CD4-positive, alpha-beta T cell treated with Interleukin-6 for 4 hours (primary cell): ENCODE measurements around the gene LPIN1.
A peak's percentile ranks its signal among the peaks of the same experiment; 100 is the strongest.

Experiments
- DNase-seq: peaks from one replicate; pipeline ENCODE4 v3.0.0-alpha.2; 2020; ENCODE audit warnings: mixed read lengths

Gene LPIN1

DNA sequence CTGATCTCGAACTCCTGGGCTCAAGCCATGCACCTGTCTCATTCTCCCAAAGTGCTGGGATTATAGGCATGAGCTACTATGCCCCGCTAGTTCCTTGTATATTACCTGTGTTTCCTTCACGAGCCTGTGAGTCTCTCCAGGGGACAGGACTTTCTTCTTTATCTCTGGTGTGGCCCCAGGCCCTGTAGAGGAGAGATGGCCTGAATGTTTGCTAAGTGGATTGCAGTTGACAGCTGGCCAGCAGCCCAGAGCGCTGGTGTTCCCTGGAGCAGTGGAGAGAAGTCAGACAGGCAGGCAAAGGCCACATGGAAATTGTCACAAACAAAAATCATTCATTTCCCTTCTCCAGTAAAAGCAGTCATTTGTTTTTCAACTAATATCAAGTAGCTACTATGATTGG is 17.9 kb downstream of the LPIN1 start:
- no peak for DNase-seq

DNA sequence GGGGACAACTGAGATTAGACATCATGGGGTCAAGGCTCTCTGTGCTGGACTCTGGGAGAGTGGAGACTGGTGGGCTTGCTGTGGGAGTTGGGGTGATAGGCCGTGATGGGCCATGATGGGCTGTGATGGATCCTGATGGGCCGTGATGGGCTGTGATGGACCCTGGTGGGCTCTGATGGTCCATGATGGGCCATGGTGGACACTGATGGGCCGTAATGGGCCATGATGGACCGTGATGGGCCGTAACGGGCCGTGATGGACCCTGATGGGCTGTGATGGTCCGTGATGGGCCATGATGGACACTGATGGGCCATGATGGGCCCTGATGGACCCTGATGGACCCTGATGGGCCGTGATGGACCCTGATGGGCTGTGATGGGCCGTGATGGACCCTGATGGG is 18.5 kb downstream of the LPIN1 start:
- DNase-seq: no peak

DNA sequence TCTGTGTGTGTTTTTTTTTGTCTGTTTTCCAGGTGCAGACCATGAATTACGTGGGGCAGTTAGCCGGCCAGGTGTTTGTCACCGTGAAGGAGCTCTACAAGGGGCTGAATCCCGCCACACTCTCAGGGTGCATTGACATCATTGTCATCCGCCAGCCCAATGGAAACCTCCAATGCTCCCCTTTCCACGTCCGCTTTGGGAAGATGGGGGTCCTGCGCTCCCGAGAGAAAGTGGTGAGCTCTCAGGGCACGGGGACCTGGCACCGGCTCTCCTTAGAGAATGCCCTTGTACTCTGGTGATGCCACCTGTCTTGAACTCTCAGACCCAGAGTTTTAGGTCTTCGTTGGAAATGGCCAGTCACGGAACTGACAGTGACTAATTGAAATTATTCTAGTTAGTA is 19.1 kb downstream of the LPIN1 start:
- no peak for DNase-seq

DNA sequence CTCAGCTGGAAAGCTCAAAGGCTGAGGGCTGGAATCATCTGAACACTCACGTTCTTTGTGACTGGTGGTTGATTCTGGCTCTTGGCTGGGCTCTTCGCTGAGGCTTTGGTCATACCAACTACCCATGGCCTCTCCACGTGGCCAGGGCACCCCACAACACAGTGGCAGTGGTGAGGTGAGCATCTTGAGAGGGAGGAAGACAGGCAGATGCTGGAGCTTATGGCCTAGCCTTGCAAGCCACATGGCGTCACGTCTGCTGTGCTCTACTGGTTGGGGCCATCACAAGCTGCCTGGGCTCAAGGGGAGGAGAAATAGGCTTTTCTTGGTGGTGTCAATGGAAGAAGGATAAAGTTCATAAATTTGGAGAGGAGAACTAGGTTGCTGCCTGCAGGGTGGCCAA is 19.6 kb downstream of the LPIN1 start:
- DNase-seq: no peak

DNA sequence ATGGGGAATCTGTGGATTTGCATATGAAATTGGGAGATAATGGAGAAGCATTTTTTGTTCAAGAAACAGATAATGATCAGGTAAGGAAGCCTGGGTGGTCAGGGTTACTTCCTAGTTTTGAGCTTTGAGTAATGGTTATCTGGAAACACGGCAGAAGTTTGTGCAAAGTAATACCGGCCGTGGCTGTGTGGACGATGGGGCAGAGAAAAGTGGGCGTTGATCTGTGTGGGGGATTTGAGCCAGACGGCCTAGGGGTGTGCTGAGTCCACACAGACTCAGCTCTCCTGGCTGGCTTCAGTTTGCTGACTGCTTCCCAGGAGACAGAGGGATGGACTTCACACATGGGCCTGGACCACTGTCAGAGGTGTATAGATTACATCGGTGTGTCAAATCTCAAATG is 21.3 kb downstream of the LPIN1 start:
- no peak for DNase-seq

DNA sequence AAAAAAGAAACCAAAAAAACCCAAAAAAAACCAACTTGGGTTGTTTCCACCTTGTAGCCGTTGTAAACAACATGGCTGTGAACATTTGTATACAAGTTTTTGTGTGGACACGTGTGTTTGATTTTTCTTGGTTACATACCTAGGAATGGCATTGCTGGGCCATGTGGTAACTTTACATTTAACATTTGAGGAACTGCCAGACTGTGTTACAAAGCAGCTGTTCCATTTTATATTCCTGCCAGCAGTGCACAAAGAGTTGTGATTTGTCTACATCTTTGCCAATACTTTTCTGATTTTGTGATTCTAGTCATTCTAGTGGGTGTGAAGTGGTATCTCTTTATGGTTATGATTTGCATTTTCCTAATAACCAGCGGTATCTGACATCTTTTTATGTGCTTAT is 22.5 kb downstream of the LPIN1 start:
- no peak for DNase-seq

DNA sequence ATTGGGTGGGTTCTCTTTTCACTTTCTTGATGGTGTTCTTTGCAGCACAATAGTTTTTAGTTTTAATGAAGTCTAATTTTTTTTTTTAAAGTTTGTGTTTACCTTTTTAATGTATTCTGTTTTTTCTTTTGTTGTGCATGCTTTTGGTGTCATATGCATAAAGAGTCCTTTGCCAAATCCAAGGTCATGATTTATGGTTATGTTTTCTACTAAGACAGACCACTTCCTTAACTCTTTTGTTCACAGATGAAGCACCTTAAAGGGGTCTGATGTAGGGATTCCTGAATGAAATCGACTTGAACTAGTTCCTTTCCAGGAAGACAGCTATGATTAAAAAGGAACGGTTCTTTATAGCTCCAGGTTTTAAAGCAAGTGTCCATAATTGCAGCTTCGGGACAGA is 23.1 kb downstream of the LPIN1 start:
- DNase-seq: no peak

DNA sequence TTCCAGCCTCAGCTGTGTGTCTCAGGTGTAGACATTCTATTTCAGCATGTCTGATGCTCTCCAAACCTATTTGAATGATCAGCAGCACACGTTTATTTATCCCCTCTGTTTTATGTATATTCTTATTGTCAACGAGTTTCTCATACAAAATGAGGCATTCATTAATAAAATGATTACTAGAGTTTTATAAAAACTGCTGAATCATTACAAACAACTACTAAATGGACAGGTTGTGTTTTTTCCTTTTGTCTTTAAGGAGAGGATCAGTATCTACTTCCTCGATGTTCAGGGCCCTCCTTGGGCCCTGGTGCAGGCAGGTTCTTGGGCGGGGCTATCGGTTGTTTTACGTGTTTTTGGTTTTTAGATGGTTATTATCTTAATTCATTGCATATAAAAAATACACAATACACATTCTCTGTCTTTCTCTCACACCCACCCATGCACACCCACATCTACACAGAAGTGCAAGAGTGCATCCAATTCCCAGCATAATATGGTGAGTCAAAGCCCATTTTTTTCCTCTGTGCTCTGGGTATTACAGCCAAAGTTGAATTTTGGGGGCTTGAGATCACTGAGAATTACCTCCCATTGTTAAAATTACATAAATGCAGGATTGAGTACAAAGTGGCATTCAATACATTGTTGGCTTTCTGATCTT is 24.2 kb downstream of the LPIN1 start:
- no peak for DNase-seq

DNA sequence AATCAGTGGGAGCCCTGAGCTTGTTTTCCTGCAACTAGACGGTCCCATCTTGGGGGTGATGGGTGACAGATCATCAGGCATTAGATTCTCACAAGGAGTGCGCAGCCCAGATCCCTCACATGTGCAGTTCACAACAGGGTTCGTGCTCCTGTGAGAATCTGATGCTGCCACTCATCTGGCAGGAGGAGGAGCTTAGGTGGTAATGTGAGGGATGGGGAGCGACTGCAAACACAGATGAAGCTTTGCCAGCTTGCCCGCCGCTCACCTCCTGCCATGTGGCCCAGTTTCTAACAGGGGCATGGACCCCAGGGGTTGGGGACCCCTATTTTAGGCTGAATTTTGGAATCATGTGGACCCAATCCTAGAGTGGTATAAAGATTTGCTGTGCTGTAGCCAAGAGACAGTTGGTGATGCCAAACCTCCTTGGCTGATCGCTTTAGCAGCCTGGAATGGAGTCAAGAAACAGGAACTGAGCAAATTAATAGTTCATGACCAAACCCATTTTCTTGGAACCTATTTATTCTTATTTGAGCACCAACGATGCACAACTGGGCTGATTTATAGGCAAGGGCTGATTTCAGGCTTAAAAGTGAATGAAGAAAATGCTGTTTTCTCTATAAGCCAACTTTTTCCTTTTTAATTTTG is 25.7 kb downstream of the LPIN1 start:
- no peak for DNase-seq

DNA sequence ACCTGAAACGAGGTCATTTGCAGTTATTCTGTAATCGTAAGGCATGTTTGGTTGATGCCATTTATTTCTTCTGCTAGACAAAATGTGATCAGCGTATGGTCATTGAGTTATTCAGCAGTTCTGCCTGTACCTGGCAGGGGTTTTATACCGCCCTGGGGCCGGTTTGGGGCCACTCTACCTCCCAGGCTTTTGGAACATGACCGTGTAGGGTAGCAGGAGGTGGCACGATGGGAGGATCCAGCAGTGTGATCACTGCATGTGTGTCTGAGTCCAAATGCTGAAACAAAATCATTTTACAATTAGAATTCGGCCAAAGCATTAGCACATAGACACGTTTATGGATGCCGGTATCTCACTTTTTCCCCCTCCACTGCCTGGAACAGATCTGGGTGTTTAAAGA is 26.7 kb downstream of the LPIN1 start:
- DNase-seq: no peak

DNA sequence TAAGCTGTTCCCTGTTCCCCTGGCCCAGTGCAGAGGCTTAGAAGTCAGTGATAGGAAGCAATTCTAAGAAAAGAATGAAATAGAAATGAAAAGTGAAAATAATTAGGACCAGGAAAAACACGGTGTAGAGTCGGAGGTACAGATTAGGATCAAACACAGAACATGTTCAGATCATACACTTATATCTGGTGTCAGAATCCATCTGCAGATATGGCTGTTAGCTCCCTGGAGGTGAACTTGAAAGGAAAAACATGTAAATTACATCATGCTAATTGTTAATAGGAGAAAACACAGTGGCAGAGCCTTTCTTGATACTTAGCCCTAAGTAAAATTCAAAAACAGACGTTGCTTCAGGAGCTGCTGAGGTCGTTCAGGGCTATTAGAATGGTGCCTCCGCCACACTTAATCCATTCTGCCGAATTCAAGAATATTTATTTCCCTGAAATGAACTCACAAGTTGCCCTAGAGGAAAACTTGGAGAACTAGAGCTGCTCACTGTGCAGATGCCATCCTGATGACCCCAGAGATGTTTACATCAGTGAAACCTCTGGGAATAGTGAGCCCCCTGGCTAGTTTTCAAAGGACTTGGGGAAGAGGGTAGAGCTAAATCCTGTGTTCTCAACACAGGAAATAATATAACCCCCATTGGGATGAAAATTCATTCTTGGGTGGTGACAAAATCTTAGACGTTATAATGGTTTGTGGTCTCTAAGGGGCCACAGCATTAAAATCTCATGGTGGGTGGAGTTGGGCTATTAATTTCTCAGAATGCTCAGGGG is 27.5 kb downstream of the LPIN1 start:
- no peak for DNase-seq

DNA sequence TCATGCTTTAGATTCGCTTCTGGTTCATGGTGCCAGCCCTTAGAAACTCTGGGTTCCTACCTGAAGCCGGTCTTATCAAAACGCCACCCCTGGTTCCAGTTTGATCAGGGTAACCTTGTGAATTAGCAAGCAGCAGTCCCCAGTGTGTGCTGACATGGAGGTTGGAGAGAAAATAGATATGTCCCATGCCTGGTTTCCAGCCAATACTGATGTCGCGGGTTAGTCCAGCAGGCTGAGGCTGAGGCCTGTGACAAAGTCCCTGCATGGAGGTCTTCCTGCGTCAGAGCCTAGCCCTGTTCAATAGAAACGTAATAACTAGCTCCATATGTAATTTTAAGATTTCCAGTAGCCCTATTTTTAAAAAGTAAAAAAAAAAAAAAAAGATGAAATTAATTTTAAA is 28.2 kb downstream of the LPIN1 start:
- no peak for DNase-seq

DNA sequence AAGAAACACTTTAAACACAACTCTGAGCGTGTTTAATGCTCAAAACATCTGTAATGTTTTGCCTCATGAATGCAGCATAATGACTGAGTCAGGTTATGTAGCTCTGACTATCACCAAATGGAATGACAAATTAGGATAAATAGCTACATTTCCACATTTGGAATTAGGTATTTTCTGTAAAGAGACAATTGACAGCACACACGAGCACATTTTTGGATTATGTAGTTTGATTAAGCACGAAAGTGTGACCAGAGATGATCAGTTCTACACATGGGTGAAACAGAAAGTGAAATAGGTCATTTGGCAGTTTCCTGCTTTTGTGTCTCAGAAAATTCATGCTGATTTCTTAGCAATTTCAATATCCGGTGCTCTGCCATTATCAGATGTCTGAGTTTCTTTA is 29.0 kb downstream of the LPIN1 start:
- DNase-seq: no peak

DNA sequence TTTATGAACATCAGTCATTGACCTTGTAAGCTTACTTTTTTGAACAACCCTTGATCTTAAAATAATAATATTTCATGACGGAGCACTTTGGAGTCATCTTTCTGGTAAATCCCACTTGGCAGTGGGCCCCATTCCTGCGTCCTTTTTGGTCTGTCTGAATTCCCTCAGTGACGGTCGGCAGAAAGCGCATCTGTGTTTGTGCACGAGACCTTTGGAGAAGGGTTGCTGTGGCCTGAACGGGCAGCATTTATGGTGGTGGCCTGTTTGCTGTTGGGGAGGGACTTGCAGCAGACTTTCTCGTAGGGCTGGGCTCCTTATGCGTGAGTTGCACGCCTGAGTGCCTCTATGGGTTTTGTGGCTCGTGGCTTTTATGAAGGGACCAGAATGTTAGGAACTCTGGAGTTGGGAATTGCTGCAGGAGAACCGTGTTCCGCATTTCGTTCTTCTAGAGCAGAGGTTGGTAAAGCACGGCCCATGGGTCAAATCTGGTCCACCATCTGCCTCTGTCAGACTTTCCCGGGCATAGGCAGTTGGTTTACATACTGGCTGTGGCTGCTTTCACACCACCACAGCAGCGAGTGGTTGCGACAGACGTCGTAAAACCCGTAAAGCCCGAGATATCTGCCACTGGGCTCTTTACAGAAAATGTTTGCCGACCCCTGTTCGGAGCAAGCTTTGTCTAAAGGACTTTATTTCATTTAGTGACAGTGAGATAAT is 30.8 kb downstream of the LPIN1 start:
- no peak for DNase-seq

DNA sequence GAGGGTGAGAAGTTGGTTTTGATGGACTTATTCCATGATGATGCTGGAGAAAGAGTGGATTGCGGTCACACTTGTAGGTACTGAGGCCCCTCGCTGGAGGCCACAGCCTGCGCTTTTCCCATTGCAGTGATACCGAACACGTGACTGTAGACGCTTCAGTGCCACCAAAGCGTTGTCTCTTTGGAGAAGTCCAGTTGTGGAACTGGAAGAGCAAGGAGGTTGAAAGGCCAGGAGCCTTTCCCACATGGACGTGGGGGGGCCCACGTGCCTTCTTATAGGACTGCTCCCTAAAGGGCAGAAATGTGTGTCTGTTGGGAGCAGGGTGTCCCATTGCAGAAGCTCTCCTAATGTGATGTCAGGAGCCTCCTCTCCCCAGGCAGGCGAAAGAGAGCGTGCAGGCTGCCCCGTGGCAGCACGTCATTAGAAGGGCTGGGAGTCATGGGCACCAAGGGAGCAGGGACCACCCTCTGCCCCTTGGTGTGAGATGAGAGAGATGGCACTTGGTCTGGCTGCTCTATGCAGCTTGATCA is 31.5 kb downstream of the LPIN1 start:
- DNase-seq: no peak

DNA sequence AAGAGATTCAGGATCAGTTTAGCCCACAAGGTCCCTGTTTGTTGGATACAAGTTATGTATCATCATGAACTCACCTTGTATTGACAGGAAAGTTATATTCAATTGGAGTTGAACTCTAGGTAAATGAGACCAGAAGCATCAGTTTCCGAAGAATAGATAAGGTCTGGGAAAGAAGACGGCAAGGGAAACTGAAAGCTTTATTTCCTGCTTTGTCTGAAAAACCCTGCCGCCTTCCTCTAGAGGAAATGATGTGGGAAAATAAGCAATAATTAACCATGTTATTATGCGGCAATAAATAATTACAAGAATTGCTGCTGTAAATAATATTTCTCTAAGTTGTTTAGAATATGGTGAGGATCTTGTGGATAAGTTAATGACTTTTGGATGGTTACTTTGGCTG is 32.0 kb downstream of the LPIN1 start:
- no peak for DNase-seq

DNA sequence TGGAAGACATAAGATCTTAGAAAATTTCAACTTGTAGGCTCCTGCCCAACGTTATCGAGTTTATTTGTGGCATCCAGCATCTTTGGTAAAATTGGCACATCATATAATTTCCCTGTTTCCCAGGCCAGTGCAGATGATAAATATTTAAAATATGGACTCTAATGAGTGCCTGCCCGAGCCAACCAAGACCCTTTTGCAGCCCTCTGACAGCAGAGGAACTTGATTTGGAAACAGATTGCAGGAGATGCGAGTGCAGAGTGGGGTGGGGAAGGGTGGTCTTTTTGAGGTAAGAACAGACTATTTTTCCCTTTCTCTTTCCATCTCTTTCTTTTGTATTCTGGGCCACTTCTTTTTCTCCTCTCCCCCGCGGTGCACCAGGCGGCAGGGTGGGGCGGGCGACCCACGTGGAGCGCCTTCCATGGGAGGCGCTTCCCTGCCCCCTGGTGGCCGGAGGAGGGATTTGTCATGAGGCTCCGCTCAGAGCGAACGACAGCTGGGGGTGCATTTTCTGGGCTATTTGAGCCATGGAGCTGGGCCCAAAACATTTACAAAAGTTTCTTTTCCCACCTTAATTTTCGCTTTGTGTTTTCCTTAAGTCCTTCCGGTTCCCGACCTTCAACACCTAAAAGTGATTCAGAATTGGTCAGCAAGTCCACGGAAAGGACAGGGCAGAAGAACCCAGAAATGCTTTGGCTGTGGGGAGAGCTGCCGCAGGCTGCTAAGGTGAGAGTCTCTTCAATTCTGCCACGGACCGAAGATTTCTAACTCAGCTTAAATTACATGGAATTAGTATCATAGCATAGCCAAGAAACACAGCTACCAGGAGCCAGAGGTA is 32.7 kb downstream of the LPIN1 start:
- peak; percentile 90 for DNase-seq

DNA sequence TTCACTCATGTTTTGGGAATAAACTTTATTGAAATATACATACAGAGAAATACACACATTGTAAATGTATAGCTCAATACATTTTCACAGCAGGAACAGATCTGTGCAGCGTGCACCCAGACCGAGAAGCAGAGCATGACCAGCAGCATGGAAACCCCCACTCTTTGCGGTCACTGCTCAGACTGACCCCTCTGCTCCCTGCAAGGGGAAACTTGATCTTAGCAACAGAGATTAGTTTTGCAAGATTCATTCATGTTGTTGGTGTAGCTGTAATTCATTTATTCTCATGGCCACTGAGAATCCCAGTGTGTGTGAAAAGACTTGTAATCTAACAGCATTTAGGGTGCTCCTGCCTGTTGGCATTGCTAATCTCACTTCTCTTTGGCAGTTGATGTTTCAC is 35.2 kb downstream of the LPIN1 start:
- DNase-seq: no peak

DNA sequence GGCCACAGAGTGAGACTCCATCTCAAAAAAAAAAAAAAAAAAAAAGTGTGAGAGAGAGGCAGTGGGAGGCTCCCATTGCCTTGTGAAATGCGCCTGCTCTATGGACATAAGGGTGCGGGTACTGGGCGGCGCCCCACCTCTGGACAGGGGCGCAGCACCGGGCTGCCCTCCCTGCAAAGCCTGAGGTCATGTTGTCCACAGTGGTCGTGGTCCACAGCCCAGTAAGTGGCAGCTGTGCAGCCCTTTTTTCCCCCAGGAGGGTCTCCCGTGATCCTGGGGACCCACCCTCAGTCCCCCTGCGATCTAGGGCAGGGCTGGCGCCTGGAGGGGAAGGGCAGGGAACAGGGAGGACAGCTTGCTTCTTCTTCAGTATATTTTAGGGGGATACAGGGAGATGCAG is 37.8 kb downstream of the LPIN1 start:
- DNase-seq: no peak

DNA sequence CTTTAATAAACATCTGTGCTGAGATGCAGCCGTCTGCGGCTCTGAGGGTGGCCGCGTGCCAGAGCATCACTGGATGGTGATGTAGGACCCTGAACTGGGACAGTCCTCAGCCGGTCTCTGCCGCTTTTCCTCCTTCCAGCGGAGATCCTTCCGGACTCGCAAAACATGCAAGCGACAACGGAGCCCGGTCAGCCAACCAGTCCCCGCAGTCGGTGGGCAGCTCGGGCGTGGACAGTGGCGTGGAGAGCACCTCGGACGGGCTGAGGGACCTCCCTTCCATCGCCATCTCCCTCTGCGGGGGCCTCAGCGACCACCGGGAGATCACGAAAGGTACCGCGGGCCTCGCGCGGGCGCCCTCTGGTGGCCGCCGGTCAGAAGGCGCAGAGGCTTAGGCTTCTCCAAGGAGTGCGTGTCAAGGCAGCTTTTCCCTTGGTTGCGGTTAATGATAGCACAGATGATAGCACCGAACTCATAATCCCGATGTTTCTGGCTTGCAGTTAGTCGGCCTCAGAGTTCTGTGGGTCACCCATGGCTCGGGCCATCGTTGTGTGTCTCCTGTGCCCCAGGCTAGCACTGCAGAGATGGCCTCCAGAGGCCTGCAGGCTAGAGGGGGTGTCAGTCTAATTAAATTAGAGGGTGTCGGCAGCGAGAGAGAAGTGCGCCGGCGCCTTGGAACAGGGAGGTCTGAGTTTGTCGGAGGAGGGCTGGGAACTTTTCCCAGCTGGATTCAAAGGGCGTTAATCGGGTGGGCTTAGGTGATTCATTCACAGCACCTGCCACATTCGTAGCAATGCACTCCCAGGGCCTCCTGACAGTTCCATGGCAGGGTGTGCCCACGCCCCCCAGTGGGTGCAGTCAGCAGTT is 38.5 kb downstream of the LPIN1 start:
- DNase-seq: peak; percentile 53

DNA sequence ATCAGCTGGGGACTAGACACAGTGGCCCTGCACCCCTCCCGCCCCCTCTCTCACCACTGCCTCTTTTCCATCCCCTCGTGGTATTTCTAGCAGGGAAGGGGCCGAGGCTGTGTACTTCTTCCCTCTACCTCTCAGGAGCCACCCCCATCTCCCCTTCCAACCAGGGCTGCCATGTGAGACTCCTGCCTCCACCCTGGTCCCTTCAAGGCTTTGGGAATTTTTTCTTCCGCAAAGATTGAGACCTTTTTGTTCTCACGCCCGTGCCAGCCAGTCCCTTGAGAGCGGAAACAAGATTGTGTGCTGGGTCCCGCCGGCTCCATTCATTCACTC is 39.1 kb downstream of the LPIN1 start:
- no peak for DNase-seq

DNA sequence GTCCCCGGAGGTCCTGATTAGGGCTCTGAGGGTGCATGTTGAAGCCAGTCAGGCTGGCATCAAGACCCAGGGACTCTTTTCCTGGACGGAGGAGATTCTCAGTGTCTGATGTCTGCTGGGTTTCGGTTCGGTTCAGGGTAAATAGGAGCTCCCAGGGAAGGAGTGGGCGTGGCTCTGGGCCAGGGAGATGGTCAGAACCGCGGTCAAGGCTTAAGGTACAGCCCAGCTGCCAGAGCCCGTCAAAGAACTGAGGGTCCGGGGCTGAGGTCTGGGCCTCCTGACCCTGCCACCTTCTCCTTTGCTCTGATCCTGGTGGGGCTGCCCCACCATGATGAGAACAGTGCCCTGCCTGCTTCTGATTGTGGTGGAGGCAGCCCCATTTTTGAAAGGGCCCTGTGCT is 39.8 kb downstream of the LPIN1 start:
- no peak for DNase-seq
